GM19467 (cell line): Measurements from ENCODE around the gene REC8.

ENCODE experiments used
- ATAC-seq: cut with Tn5 transposase; IDR thresholded peaks from one replicate; pipeline ENCODE4 v1.9.1; 2021; ENCODE audit warnings: mild to moderate bottlenecking, moderate library complexity; ENCODE audit not compliant: unreplicated experiment

Gene REC8

GRCh38 chr14:24181371-24182077, 9.6 kb downstream of the REC8 start:
- ATAC-seq: no peak

DNA sequence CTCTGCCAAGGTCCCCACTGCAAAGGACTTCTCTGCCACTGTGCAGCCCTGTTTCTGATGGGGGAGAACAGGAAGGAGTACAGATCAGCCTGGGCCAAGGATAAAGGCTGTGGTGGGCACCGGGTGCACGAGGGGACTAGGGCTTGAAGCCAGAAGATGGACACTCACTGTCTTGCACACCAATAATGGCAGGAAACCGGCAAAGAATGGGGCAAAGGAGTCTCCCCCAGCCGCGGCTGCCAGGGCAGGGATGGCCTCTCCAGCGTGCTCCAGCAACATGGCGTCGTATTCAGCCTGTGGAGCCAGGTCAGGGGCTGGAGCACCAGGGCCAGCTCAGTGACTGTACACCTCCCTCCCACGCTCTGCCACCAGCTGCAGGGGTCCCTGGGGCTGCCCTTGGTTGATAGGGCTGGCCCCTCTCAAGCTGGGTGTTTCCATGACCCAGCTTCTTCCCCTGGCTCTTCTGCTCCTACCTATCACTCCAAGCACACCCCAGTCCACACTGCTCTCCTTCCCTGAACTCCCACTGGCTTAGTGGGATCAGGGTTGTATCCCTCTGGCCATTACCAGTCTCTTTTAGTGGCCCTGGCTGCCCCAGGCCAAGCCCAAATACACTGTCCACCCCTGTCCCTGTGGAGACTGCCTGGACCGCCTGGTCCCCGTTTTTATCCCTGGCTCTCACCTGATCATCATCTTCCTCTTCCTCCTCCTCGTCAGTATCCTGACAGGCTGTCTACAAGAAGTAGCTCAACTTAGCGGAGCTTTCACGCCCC, 10.4 kb downstream of the REC8 start:
- no peak for ATAC-seq

GRCh38 chr14:24183014-24183481, 11.2 kb downstream of the REC8 start:
- ATAC-seq: no peak

- no peak for ATAC-seq
Measured at GRCh38 chr14:24184104-24184970, 12.5 kb downstream of the REC8 start.

DNA sequence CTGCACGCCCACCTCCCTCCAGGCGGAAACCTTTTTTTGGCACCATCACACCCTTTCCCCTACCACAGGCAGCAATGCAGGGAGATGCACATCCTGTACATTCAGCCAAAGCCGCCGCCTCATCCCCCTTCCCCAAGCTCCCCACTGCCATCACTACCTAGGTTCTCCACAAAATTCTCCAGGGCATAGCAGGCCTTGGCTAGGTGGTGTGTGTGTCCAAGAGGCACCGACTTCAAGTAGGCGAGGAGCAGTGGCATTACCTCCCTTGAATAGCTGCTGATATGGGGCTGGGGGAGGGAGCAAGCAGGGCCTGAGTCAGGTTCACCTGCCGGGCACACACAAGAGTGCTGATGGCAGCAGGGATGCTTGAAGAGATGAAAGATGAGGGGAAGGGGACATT, 13.1 kb downstream of the REC8 start:
- ATAC-seq: no peak

DNA sequence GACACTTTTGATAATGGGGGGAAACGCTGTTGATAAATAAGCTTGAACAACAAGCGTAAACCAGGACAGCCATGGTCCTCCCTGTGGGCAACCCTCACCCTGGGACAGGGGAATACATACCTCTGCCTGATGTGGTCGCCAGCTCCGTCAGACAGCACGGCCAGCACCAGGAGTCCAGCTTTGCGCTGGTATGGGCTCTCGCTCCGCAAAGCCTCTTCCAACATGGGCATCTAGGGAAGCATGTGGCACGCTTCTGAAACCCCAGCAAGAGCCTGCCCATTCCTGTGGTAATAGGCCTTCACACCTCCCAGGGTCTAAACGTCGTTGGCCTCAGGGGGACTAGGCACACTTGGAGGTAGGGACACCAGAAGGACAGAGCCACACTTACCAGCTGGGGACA, 13.9 kb downstream of the REC8 start:
- ATAC-seq: no peak

DNA sequence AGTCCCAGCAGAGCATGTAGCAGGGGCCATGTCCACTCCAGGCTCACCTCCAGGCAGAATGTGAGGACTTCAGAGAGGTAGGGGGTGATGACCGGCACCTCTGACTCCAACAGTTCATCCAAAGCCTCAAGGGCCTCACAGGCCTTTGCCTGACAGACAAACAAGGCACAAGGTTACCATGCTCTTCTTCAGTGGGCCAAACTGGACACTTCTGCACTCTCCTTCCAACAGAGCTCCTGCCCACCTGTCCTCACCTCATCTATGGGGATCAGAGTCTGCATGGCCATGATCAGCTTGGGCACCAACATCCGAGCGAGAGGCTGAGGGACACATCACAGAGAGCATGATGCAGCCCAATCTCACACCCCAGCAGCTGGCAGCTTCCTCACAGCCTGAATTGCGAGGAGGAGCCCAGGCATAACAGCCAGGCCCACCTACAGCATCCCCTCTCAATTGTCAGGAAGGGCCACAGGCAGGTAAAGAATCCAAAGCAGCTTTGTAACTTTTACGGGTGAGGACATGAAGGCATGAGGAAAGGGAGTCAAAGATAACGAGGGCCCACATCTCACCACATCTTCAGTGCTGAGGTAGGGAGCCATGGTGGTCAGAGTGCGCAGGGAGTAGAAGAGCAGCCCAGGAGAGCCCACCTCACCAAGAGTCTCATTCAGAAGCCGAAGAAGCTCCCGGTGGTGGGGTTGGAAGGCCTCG, 15.1 kb downstream of the REC8 start:
- no peak for ATAC-seq

GRCh38 chr14:24187539-24187915, 15.6 kb downstream of the REC8 start:
- ATAC-seq: no peak

GRCh38 chr14:24188251-24189058, 16.6 kb downstream of the REC8 start, which contains the start of gene IPO4:
TSS of gene IPO4 (minus strand) at chr14:24188816. CDS start at chr14:24188787, 29 bp downstream.
- peak; percentile 77 for ATAC-seq

DNA sequence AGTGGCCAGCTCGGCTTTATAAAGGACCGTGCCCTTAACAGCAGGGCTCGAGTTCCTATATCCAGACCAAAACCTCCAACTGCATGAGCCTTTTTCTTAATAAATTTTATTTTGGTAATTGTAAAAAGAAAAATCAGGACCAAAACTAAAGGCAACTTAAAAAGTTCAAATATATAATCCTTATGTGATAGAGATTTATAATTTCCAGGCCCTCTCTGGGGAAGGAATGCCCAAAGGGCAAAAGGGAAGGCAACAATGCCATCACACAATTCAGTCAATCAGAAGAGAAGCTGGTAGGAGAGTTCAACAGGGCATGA, 17.1 kb downstream of the REC8 start:
- no peak for ATAC-seq

- ATAC-seq: no peak
Measured at GRCh38 chr14:24189460-24189859, 17.6 kb downstream of the REC8 start.

GRCh38 chr14:24190416-24190815, 18.5 kb downstream of the REC8 start:
- no peak for ATAC-seq

DNA sequence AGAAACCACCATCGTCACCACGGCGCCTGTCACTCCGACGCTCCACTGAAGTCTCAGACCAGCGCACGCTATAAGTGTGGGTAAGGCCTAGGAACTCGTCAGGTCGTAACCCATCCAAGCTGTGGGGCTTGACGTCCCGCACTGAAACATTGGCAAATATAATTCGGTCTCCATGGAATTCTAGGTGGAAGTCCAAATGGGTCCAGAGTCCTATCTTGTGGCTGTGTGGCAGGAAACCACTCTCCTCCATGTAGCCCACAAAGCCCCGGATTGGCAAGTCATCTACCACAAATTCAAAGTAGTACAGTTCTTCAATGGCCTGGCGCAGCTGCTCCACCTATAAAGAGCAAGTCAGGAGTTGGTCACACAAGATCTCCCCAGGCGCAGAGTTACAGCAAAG, 21.1 kb downstream of the REC8 start:
- no peak for ATAC-seq

- ATAC-seq: no peak
Measured at GRCh38 chr14:24194186-24194872, 22.4 kb downstream of the REC8 start.

GRCh38 chr14:24194873-24195185, 22.9 kb downstream of the REC8 start:
- ATAC-seq: no peak

DNA sequence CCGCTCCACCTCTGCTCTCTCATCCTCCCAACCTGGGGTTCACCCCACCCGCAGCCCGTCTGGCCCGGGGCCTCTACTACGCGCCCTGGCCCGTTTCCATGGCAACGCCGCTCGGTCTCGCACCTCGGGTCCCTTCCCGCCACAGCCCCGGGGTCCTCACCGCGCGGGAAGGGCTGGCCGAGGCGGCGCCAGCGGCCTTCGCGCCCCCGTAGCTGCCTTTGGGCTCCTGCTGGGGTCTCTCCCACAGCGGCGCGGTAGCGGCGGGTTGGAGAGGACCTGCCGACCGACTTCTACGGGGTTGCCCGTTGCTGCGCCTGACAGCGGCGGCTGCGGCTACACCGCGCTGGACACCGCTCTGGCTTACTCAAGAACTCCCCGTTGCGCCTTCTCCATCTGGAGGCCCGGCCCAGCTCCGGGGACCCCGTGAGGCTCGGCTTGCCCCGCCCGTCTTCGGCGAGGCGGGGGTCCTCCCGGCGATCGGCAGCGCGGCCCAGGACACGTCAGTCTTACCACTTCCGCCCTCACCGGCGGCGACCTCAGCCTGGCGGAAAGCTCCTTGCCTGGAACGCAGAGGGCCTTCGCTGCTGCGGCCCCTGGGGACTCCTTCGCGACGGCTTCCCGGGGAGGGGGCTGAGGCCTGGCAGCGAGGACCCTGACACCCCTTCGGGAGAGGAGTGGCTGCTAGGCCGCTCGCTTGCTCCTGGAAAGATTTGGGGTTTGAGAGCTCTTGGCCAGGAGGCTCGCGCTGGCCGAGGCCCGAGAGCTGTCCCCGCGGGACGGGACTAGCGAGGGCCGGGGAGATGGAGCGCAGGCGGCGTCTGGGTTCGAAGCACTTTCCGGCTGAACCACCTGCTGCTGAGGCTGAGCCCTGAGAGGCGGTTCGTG, 23.5 kb downstream of the REC8 start, which contains the start of gene TM9SF1:
TM9SF1 (minus strand) TSS at position 256 of the 885 bp plus-strand sequence. CDS start 422 bp downstream, outside the sequence.
- peak; percentile 71 for ATAC-seq

DNA sequence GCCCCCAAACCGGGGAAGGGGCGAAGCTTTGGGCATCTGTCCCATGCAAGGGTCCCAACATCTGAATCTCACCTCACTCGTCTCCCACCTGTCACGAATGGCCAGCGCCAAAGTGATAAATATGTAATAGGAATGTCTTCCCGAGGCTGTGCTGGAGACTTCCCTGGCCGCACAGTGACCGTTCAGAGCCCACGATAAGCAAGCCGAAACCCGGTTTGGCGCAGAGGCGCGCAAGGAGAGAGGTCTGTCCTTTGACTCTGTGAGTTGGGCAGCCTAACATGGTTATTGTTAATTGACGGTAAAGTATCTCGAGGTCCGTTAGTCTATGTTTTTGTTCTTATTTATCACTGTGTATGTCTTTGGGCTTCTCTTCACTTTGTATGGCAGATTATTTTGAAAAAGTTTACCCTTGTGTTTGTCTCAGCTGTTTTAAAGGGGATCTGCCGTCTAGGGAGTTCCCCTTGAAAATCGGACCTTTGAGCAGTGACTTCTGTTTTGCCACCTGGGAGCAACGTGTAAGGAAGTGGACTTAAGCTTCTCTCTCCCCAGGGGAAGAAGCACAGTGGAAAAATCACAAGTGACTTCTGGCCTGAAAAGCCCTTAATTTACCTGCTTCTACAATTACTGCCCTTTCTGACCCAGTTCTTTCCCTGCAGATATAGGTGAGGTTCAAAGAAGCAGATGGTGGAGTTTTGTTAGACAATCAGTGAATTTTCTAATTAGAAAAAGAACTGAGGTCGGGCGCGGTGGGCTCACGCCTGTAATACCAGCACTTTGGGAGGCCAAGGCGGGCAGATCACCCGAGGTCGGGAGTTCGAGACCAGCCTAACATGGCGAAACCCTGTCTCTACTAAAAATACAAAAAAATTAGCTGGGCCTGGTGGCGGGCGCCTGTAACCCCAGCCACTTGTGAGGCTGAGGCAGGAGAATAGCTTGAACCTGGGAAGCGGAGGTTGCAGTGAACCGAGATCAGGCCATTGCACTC, 24.5 kb downstream of the REC8 start:
- ATAC-seq: peak; percentile 6
